GM18951 (cell line): ENCODE data around the gene POU2F1.

Experiments used
- POLR2A ChIP-seq: IDR thresholded peaks from 4 replicates; pipeline ENCODE4 v1.6.1; 2011; ENCODE audit warnings: mild to moderate bottlenecking; ENCODE audit not compliant: insufficient read length, insufficient read depth; ENCODE audit errors: extremely low read depth
- in situ Hi-C: fragments of 300-500 bp; cut with MboI; formaldehyde crosslinking; loops from one replicate; pipeline ENCODE4 v1.12.0; 2022; ENCODE audit warnings: low sequenced_read_pairs, mixed read lengths, inconsistent platforms; ENCODE audit not compliant: unreplicated experiment

The POU2F1 gene

GRCh38 chr1:167467126-167467710 is 246.5 kb downstream of the POU2F1 start:
- no peak for TF ChIP-seq POLR2A
- in situ Hi-C loops = no loop called here

DNA sequence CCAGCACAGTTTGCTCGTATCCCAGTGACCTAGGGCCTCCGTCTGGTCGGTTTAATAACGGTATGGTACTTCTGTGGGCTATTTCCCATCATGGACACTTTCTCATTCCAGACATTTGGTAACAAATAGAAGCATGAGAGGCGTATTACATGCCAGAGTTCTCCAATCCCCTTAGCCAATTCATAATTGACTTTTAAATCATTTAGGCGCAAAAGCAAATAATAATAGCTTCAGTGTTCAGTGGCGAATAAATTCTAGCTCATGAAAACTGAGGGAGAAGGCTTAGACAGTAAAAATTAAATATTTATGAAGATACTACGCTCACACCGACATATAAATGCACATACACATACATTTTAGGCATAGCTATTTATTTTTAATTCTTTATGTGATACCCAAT is 247.1 kb downstream of the POU2F1 start:
- in situ Hi-C loops = no loop called here
- TF ChIP-seq POLR2A = no peak

DNA sequence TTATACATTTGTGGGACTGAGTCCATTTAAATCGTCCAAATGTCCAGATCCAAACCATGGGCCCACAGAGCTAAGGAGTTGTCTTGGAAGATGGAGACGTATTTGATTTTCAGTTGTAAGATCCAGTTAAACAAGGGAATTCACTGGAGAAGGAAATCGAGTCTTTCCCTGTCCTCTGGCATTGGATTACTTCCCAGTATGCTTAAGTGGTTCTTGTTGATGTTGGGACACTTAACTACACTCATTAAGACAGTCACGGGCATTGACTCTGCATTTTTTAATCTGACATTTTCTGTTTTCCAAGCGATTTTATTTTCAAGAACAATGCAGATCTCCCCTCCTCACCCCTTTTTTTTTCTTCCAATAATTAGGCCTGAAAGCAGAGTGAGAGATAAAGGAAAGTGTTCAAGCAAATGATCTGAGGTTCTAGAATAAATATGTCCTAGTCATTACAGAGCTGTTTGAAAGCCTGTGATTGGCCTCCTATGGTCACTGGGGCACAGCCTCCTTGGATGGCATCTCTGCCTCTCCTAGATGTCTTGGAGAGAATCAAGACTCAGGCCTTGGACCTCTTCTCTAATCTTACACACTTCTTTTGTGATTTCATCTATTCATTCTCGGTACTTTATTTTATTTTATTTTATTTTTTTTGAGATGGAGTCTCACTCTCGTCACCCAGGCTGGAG is 248.7 kb downstream of the POU2F1 start:
- in situ Hi-C loops = no loop called here
- TF ChIP-seq POLR2A = no peak

- no peak for TF ChIP-seq POLR2A
- in situ Hi-C loops = no loop called here
Measured at GRCh38 chr1:167471568-167471967, 250.9 kb downstream of the POU2F1 start.

GRCh38 chr1:167472752-167473521 is 252.3 kb downstream of the POU2F1 start:
- no peak for TF ChIP-seq POLR2A
- in situ Hi-C loops = no loop called here

DNA sequence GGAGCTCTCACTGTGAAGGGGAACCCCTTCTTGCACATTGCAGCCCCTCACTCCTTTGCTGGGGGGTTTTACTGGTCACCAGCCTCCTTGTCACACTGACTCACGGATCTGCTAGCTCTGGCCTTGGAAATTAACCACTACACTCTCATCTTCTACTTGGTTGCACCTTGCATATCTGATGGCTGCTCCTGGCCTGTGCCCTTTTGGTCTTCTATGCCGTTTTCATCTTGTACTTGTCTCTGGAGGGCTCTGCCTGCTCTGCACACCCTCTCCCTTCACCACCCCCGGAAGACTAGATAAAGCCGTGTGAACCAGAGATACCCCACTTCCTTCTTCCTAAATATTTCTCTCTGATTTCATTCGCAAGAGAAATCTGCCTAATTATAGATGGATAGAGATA is 253.1 kb downstream of the POU2F1 start:
- in situ Hi-C loops = no loop called here
- no peak for TF ChIP-seq POLR2A

DNA sequence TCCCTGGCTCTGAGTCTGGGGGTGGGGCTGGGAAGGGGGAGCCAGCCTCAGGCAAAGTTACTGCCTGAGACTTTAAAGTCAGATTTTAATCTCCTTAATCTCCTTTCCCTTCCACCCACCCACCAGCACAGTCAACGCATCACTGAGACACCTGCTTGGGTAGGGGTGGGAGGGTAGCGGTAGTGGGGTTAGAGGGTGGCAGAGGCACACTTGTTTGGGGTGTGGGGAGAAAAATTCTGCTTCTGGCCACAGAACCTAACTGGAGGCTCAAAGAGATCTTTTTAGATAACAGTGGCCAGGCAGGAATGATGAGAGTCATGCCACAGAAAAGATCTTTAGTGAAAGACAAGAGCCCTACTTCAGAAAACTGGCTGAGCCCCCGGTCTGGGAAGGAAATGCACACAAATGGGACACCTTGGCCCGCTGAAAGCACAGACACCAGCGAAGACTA is 253.5 kb downstream of the POU2F1 start:
- in situ Hi-C loops = no loop called here

GRCh38 chr1:167476061-167476460 is 255.4 kb downstream of the POU2F1 start:
- no peak for TF ChIP-seq POLR2A
- in situ Hi-C loops = no loop called here

More for the DNA sequence above, 253.5 kb downstream of the POU2F1 start:
- no peak for TF ChIP-seq POLR2A
